ENCODE data around the gene SLC35C1.
"Not testable (repeated sequence)": the region's sequence is repeated elsewhere in the genome, so short reads cannot be mapped to it uniquely, and the experiment has no call there.

The SLC35C1 gene

DNA sequence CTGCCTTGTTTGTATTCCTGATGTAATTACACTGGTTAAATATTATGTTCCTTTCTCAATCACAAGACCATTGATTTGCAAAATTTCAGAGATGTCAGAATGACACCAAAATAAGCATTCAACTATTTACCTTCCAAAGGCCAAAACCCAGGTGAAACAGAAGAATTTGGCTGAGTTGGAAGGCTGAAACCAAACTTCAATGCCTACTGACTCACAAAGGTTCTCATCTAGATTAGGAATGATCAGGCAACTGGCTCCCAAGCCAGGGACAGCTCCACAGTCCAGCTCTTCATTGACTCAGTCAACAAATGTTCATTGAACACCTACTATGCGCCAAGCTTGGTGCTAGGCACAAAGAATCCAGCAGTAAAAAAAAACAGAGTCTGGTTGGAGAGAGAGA lies 13.4 kb upstream of the SLC35C1 start:
- no peak for DNase-seq

DNA sequence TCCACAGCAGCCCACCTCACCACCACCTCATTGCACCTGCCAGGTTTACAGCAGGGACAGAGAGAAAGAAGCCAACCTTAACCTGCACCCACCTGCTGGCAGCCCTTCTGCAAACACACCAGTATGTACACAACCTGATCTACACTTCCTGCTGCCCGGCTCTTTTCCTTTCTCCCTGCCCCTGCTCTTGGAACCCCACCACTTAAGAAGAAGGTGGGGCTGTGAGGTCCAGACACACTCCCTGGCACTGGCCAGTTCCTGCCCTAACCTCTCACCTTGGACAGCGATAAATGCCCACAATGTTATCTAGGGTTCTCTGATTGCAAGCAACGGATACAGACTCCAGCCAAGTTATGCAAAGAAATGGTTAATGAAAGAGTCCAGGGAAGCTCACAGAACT lies 10.8 kb upstream of the SLC35C1 start:
- no peak for DNase-seq

DNA sequence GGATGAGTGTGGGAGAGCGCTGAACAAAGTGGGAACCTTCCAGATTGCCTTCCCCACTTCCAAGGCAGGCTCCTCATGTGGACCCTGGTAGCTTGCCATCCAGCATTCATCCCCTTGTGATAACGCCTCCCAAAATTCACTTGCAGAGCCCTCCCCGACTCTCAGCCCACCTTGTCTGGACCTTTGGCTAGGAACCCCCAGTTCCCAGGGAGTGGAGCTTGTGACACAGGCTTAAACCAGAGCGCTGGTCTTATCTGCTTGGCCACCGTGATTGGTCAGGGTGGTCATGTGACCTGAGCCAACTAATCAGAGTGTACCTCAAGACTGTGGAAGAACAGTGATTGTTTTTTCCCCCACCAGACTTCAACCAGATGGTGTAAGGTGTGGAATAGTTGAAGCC lies 9.6 kb upstream of the SLC35C1 start:
- no peak for DNase-seq

DNA sequence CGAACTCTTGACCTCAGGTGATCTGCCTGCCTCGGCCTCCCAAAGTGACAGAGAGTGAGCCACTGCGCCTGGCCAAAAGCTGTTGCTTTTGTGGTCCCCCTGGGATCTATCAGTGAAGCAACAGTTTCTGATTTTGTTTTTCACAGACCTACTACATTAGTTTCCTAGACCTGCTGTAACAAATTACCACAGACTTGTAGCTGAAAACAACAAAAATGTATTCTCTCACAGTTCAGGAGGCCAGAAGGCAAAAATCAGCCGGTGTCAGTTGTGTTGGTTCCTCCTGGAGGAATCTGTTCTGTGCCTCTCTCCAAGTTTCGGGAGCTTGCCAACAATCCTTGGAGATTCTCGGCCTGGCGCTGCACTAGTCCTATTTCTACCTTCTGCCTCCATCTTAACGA lies 8.5 kb upstream of the SLC35C1 start:
- DNase-seq, result no peak

DNA sequence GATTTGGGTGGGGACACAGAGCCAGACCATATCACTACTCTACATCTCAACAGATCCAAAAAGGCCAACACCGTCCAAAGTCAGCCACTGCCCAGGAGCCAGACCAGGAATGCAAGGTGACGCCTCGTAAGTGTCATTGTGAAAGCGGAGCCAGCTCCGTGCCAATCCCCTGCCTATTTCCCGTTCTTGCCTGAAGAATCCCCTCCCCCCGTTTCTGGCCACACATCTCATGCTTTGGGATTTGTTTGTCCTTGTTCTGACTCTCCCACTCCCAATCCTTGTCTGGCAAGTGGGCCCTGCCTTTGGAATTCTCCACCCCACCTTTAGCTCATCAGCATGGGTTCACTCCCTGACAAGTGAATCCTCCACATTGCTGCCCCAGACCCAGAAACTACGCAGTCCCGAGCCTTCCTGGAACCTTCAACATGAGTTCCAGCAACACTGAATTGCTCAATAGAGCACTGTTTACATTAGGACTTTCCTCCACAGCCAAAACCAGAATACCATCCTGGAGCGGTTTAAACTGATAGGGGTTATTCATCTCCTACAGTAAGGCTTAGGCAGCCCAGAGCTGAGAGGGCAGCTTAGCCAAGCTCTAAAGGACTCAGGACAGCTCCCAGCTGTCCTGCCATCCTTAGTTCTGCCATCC lies 6.0 kb upstream of the SLC35C1 start:
- DNase-seq, result peak; percentile 47 to 53

DNA sequence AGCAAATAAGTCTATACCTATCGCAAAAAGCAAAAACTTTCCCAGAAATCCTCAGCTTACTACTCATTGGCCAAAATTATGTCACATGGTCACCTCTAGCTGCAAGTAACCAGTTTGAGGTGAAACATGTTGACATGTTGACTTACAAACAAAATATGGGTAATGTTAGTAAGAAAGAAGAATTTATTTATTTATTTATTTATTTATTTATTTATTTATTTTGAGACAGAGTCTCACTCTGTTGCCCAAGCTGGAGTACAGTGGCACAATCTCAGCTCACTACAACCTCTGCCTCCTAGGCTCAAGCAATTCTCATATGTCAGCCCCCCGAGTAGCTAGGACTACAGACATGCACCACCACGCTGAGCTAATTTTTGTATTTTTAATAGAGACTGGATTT lies 5.4 kb upstream of the SLC35C1 start:
- DNase-seq, result no peak

DNA sequence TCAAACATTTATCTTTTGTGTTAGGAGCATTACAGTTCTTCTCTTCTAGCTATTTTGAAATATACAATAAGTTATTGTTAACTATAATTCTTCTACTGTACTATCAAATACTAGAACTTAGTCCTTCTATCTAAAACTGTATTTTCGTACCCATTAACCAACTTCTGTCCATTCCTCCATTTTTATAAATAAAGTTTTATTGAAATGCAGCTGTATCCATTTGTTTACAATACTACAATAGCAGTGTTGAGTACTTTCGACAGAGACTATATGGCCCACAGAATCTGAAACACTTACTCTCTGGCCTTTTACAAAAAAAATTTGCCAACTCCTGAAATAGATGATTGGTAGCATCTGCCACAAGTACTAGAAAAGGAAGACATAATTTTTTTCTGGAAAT lies 4.7 kb upstream of the SLC35C1 start:
- DNase-seq, result no peak

DNA sequence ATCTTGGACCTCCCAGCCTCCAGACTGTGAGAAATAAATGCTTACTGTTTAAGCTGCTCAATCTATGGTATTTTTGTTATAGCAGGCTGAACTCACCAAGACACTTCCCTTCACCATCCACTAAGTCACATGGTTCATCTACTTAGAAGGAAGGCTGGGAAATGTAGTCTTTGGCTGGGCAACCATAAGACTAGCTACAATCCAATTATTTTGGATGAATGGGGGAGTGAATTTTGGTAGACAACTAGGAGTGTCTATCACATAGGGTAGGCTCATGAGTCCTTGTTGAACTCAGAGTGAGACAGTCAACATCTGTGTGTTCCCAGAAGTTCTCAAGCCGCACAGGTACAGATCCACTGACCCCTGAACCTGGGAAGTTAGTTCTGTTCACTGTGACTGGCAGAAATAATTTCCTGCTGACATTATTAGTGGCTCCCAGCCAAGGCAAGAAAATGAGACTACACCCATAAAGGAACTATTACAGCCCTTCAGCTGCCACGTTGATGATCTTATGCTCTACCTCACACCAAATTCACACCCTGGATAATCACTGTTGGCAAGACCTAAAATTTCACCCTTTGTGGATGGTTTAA lies 3.1 kb upstream of the SLC35C1 start:
- peak; percentile 30 to 35 for DNase-seq

DNA sequence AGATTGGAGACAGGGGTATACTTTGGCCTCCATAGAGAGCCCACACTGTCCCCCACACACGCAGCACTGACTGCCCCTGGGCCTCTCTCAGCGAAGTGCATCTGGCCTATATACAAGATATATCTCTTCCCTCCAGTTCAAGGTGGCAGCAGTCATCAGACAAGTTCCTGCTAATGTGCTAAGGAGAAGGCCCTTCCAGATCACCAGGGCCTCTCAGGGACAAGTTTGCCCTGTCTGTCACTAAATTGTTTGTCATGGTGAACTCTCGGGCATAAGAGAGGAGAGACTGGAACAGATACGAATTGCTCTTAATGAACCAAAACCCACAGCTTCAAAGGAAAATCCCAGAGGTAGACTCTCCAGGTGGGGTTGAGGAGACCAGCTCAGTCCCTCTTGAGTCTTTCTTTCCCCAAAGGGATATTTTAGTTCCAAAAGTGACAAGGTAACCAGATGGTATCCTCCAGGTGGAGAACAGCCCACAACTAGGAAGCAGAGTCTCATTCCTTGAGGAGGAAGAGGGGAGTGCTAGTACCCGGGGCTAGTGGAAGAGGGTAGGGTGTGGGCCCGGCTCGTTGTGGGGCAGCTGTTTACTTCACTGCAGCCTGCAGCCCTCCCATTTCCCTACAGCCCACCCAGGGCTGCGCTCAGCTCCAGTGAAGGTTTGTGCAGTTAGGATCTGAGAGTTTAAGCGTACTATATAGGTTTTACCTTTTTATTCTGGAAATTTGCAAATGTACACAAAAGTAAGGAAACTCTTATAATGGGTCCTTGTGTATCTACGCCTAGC lies 2.2 kb upstream of the SLC35C1 start:
- no peak for DNase-seq

DNA sequence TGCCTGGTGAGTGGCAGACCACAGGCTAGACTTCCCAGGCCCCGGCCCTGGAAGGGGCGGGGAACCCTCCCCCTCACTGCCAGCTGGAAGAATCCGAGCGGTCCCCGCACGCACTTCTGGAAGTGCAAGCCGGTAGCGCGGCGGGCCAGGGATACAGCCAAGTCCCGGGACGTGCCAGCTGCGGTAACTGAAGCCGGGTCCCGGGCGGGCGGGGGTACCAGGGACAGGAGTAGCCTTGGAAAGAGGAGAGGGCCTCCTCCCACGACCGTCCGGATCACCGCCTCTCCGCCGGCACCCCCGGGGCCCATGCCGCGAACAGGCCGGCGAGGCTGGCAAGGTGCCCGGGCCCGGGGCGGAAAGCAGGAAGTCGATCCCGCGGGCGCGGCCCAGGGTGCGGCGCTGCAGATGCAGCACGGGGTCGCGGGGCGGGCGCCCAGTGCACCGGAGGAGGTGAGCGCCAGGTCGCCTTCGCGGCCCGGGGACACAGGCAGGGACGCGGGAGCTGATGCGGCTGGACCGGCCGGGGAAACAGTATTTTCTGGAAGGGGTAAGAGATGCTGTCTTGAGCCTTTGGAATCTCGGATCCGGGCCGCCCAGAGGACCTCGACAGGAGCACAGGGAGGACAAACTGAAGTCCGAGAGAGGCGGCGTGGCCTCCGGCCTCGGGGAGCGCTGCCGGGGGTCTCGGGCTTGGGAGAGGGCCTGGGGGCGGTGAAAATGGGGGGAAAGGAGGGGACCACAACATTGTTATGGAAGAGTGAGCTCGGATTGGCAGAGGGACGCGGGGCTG lies 783 bp upstream of the SLC35C1 start:
- DNase-seq, result peak; percentile 23 to 31

DNA sequence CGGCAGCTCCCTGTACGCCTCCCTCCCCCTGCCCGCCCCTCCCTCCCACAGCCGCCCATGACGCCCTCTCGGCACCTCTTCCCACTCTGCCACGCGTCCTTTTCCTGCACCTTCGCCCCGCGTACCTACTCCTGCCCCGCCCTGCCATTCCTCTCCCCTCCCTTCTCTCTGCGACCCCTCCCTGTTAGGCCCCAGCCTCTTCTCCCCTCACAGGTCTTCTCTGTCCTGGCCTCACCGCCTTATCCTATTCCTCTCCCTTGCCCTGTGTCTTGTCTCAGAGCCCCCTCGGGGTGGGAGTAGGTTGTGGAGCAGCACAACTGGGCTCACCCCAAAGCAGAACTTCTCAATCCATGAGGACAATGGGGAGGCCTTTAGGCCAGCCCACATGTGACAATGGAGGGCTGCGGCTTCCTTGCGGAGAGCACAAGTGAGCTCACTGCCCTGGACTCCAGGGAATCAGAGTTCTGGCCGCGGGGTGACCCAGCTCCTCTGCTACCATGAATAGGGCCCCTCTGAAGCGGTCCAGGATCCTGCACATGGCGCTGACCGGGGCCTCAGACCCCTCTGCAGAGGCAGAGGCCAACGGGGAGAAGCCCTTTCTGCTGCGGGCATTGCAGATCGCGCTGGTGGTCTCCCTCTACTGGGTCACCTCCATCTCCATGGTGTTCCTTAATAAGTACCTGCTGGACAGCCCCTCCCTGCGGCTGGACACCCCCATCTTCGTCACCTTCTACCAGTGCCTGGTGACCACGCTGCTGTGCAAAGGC lies 539 bp downstream of the SLC35C1 start:
- no peak for DNase-seq

DNA sequence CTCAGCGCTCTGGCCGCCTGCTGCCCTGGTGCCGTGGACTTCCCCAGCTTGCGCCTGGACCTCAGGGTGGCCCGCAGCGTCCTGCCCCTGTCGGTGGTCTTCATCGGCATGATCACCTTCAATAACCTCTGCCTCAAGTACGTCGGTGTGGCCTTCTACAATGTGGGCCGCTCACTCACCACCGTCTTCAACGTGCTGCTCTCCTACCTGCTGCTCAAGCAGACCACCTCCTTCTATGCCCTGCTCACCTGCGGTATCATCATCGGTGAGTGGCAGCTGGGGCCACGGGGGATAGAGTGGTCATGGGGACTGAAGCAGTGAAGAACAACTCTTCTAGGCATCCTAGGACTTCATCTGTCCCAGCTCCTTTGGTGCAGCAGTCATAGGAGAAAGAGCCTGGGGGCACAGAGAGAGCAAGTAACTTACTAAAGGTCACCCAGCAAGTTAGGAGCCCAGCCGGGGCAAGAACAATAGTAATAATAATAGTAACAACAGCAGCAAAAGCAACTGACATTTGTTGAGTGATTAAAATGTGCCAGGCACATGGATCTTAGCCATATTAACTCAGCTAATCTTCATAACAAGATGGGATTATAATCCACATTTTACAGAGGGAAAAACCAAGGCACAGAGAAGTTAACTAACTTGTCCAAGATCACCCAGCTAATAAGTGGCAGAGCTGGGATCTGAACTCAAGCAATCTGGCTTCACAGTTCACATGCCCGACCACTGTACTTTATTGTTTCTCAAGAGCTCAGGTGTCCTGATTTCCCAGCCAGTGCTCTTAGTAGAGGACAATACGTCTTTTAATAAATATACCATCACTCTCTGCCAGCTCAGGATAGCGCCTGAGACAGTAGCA lies 1.4 kb downstream of the SLC35C1 start:
- DNase-seq, result no peak

DNA sequence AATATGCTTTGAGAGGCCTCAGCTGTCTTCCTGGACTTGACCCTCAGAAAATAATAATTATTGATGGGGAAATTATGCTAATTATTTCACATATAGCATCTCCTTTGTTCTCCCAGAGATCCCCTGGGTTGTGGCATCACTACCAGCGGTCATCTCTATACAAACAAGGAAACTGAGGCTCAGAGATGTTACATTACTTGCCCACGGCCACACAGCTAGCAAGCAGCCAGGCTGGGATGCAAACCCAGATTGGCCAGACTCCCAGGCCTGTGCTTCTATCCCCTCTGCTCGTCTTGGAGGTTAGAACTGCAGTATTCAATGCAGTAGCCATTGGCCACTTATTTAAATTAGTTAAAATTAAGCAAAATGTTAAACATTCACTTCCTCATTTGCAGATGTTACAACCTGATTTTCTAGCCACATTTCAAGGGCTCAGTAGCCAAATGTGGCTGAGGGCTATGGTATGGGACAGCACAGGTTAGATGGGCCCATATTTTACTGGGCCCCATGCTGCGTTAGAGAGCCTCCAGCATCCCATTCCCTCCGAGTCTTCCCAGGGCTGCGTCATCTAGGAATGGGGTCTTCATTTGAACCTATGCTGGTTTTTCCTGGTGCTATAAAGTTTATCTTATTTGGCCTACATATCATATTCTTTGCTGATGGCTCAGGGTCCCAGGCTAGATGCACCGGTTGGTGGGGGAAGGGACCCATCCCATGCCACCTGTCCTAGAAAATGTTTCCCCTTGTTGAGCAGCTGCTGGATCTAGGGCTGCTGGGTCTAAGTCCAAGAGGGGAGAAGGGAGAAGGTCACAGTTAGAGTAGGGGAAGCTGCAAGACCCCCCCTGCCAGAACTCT lies 2.2 kb downstream of the SLC35C1 start:
- DNase-seq, result peak in 1 of 2 experiments; percentile 7

DNA sequence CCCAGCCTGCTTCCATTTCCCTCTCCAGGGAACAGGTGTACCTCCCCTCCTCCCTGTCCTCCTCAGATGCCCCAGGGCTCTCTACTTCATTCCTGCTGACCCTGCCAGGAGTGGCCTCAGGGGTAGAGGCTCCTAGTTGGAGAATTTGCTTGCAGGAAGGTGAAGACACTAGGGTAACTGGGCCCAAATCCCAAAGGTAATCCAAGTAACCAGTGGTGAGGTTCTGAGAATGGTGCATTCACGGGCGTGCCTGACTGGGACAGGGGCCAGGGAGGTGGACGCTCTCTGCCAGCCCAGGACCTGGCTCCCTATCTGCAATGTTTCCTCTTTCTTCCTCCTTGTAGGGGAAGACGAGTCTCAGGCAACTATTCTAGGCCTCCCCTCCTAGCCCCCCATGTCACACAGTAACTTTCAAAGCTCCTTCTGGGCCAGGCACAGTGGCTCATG lies 2.9 kb downstream of the SLC35C1 start:
- no peak for DNase-seq

DNA sequence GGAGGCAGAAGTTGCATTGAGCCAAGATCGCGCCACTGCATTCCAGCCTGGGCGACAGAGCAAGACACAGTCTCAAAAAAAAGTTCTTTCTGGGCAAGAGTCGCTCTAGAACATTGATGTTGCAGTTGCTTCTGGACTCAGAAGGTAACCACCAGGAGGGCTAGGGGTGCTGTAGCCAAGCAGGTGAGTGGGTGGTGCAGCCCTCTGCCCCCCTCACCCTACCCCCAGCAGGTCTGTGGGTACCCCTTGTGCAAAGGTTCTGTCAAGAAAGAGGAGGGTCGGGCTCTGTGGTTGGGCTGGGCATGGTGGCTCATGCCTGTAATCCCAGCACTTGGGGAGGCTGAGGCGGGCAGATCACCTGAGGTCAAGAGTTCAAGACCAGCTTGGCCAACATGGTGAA lies 3.5 kb downstream of the SLC35C1 start:
- not testable (repeated sequence) for DNase-seq

DNA sequence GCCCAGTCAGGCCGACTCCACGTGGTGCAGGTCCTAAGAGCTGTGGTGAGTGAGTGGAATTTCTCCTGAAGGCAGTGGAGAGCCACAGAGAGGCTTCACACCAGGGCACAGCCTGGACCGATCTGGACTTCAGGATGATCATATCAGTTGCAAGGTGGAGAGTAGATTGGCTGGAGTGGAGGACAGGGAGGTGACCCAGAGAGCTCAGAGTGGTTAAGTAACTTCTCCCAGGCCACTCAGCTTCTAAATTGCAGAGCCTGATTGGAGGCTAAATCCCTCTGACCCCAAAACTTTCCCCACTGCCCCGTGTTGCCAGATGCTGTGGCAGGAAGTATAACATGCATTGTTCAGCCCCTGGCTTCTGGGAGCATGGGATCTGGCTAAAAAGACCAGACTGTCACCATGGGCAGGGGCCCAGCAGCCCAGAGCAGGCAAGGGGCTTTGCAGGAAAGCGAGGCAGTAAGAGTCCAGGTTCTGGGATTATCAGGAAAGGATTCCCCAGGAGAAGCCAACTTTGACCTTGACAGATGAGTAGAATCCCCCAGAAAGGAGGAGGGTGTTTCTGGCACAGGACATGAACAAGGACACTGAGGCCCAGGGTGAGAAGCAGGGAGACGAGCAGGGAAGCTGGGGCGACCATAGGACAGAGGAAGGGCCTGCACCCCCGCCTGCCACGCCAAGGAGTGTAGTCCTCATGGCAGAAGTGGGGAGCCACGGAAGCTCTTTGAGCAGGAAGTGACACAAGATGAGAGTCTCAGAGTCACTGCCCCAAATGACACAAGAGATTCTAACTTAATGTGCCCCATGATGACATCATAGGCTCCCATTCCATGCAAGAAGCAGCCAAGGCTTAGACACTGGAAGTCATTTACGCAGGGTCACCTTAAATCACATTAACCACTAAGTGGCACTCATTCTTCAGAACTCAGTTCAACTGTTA lies 4.8 kb downstream of the SLC35C1 start:
- no peak for DNase-seq

DNA sequence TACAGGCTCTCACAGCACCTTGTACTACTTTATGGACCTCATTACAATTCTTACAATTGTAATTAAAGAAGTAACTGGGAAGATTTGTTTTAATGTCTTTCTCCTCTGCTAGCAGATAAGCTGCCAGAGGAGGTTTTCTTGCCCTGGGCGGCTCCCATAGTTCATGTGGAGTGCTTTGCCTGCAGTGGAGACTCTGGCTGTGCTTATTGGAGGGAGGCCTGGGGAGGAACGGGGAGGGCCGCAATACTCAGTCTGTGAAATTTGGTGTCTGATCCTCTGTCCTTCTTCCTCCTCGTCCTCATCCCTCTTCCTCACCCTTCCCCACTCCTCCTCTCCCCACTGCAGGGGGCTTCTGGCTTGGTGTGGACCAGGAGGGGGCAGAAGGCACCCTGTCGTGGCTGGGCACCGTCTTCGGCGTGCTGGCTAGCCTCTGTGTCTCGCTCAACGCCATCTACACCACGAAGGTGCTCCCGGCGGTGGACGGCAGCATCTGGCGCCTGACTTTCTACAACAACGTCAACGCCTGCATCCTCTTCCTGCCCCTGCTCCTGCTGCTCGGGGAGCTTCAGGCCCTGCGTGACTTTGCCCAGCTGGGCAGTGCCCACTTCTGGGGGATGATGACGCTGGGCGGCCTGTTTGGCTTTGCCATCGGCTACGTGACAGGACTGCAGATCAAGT lies 5.6 kb downstream of the SLC35C1 start:
- DNase-seq, result no peak

DNA sequence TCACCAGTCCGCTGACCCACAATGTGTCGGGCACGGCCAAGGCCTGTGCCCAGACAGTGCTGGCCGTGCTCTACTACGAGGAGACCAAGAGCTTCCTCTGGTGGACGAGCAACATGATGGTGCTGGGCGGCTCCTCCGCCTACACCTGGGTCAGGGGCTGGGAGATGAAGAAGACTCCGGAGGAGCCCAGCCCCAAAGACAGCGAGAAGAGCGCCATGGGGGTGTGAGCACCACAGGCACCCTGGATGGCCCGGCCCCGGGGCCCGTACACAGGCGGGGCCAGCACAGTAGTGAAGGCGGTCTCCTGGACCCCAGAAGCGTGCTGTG lies 6.1 kb downstream of the SLC35C1 start:
- no peak for DNase-seq

Measured in AML-193 (cell line).